Spinal cord (tissue), 10 donors: ENCODE results near the gene ZNF511. TPM values are rescaled to one million over a fixed set of nuclear protein-coding genes. Genes with fewer than 3 reads are reported as not detected.

Experiments used
- DNase-seq, 6 donors: peaks; one replicate each; pipeline versions ENCODE4 v3.0.0 to v3.0.0-alpha.2; 2013 to 2015; ENCODE audit warnings: low spot score in 6 of 6, low read depth in 4 of 6
- H3K27ac ChIP-seq: one replicate; pipeline ENCODE4 v1.5.1; 2013; ENCODE audit warnings: low read depth, low read length, control low read depth
- H3K27me3 ChIP-seq: one replicate; pipeline ENCODE4 v1.6.1; 2013; ENCODE audit warnings: low read length; ENCODE audit not compliant: control insufficient read depth, insufficient read depth
- H3K36me3 ChIP-seq: one replicate; pipeline ENCODE4 v1.6.1; 2013; ENCODE audit warnings: low read length; ENCODE audit not compliant: control insufficient read depth, insufficient read depth
- H3K4me1 ChIP-seq: one replicate; pipeline ENCODE4 v1.6.1; 2013; ENCODE audit warnings: low read length; ENCODE audit not compliant: control insufficient read depth, insufficient read depth
- H3K4me3 ChIP-seq: one replicate; pipeline ENCODE4 v1.5.1; 2013; ENCODE audit warnings: low read depth, low read length, control low read depth
- H3K9me3 ChIP-seq: one replicate; pipeline ENCODE4 v1.6.1; 2013; ENCODE audit warnings: low read length; ENCODE audit not compliant: control insufficient read depth, insufficient read depth
- WGBS: methylation state at CpG from one replicate; pipeline ENCODE4 v1.1.5; 2013; ENCODE audit warnings: missing lambda C conversion rate; ENCODE audit not compliant: insufficient coverage; 5-methylcytosine and 5-hydroxymethylcytosine counted together
- polyA plus RNA-seq, 2 donors: library from polyadenylated mRNA; unstranded; fragments of 120-200 nt; gene quantifications; one replicate each; pipeline ENCODE4 v1.2.1, GENCODE V29; 2013; ENCODE audit not compliant: insufficient read length in 2 of 2
- total RNA-seq, 2 donors: library from RNA; depleted of rRNA in 1 of 2; stranded (reverse); fragments of 120-200 nt in 1 of 2; fragments of >200 nt in 1 of 2; gene quantifications; one replicate each; pipeline versions ENCODE4 v1.2.3 to v1.2.4, GENCODE V29; 2013 to 2014
- donor health status: healthy.

The ZNF511 gene
- total and polyA plus RNA-seq, 4 donors = 9.4 to 25.8 (median 22.1) TPM

GRCh38 chr10:133278577-133279265 is 30.0 kb upstream of the ZNF511 start:
- no peak for DNase-seq
- H3K4me3 ChIP-seq = no peak overlapping the region
- peaks cover 23% of the 10 kb centered on the region for H3K27me3 ChIP-seq
- peaks cover 9% of the 10 kb centered on the region for H3K4me1 ChIP-seq
- H3K36me3 ChIP-seq = peaks cover 74% of the 10 kb centered on the region
- no peaks in the 10 kb centered on the region for H3K9me3 ChIP-seq
- no peak overlapping the region for H3K27ac ChIP-seq
- 69% methylated on average over 18 of the region's 19 CpGs for WGBS

- Histone ChIP-seq H3K27ac (no peak overlapping the region), H3K4me1 (peaks cover 9% of the 10 kb centered on the region)
- 88% methylated on average over 20 of the region's 24 CpGs for WGBS
Measured at GRCh38 chr10:133279326-133280226, 29.1 kb upstream of the ZNF511 start.

GRCh38 chr10:133280391-133281059 is 28.2 kb upstream of the ZNF511 start:
- peaks cover 85% of the 10 kb centered on the region for H3K36me3 ChIP-seq
- no peaks in the 10 kb centered on the region for H3K9me3 ChIP-seq
- H3K27me3 ChIP-seq = peaks cover 19% of the 10 kb centered on the region
- peaks cover 9% of the 10 kb centered on the region for H3K4me1 ChIP-seq
- H3K27ac ChIP-seq = no peak overlapping the region
- WGBS = 92% methylated on average over 10 of the region's 10 CpGs
- no peak overlapping the region for H3K4me3 ChIP-seq
- DNase-seq = no peak

More at GRCh38 chr10:133279326-133280226, 29.1 kb upstream of the ZNF511 start:
- H3K9me3 ChIP-seq = no peaks in the 10 kb centered on the region
- H3K4me3 ChIP-seq = no peak overlapping the region
- H3K27me3 ChIP-seq = peaks cover 23% of the 10 kb centered on the region
- H3K36me3 ChIP-seq = peaks cover 77% of the 10 kb centered on the region
- no peak for DNase-seq

- Histone ChIP-seq H3K27me3 (peaks cover 14% of the 10 kb centered on the region), H3K27ac (no peak overlapping the region), H3K4me1 (peaks cover 9% of the 10 kb centered on the region), H3K36me3 (peaks cover 90% of the 10 kb centered on the region), H3K4me3 (no peak overlapping the region), H3K9me3 (no peaks in the 10 kb centered on the region)
- WGBS = 97% methylated on average over 13 of the region's 15 CpGs
- DNase-seq = no peak
Measured at GRCh38 chr10:133281084-133281483, 27.6 kb upstream of the ZNF511 start.

GRCh38 chr10:133281628-133282372 is 26.9 kb upstream of the ZNF511 start:
- no peak overlapping the region for H3K27ac ChIP-seq
- peaks cover 9% of the 10 kb centered on the region for H3K4me1 ChIP-seq
- 94% methylated on average over 37 of the region's 38 CpGs for WGBS
- H3K27me3 ChIP-seq = peaks cover 9% of the 10 kb centered on the region
- H3K9me3 ChIP-seq = no peaks in the 10 kb centered on the region
- no peak overlapping the region for H3K4me3 ChIP-seq
- peaks cover 95% of the 10 kb centered on the region for H3K36me3 ChIP-seq
- DNase-seq = no peak

GRCh38 chr10:133282846-133283390 is 25.8 kb upstream of the ZNF511 start:
- peaks cover 94% of the 10 kb centered on the region for H3K36me3 ChIP-seq
- DNase-seq = no peak
- 96% methylated on average over 23 of the region's 24 CpGs for WGBS

GRCh38 chr10:133283931-133284330 is 24.8 kb upstream of the ZNF511 start:
- Histone ChIP-seq H3K27me3 (no peaks in the 10 kb centered on the region), H3K27ac (no peak overlapping the region), H3K4me3 (no peak overlapping the region), H3K4me1 (no peaks in the 10 kb centered on the region), H3K9me3 (no peaks in the 10 kb centered on the region), H3K36me3 (peaks cover 94% of the 10 kb centered on the region)
- DNase-seq = no peak
- 92% methylated on average over 24 of the region's 24 CpGs for WGBS

More at GRCh38 chr10:133282846-133283390, 25.8 kb upstream of the ZNF511 start:
- Histone ChIP-seq H3K4me1 (no peaks in the 10 kb centered on the region), H3K4me3 (no peak overlapping the region), H3K9me3 (no peaks in the 10 kb centered on the region), H3K27me3 (no peaks in the 10 kb centered on the region), H3K27ac (no peak overlapping the region)

GRCh38 chr10:133285217-133285616 is 23.5 kb upstream of the ZNF511 start:
- Histone ChIP-seq H3K4me1 (no peaks in the 10 kb centered on the region), H3K9me3 (no peaks in the 10 kb centered on the region), H3K4me3 (no peak overlapping the region), H3K27ac (no peak overlapping the region), H3K27me3 (no peaks in the 10 kb centered on the region), H3K36me3 (peaks cover 94% of the 10 kb centered on the region)
- WGBS = 93% methylated on average over 31 of the region's 36 CpGs
- no peak for DNase-seq

GRCh38 chr10:133286366-133286765 is 22.3 kb upstream of the ZNF511 start:
- DNase-seq = no peak
- Histone ChIP-seq H3K4me1 (no peaks in the 10 kb centered on the region), H3K27me3 (no peaks in the 10 kb centered on the region), H3K4me3 (no peak overlapping the region), H3K27ac (no peak overlapping the region), H3K36me3 (peaks cover 92% of the 10 kb centered on the region), H3K9me3 (no peaks in the 10 kb centered on the region)
- 89% methylated on average over 18 of the region's 18 CpGs for whole genome bisulfite sequencing
